Measurements from ENCODE around the gene HSD17B1. TPM values are rescaled to one million over a fixed set of nuclear protein-coding genes. Genes with fewer than 3 reads are reported as not detected.

HSD17B1 gene
- total RNA-seq, 1 donor from 2014 or later, result 0.64 TPM

DNA sequence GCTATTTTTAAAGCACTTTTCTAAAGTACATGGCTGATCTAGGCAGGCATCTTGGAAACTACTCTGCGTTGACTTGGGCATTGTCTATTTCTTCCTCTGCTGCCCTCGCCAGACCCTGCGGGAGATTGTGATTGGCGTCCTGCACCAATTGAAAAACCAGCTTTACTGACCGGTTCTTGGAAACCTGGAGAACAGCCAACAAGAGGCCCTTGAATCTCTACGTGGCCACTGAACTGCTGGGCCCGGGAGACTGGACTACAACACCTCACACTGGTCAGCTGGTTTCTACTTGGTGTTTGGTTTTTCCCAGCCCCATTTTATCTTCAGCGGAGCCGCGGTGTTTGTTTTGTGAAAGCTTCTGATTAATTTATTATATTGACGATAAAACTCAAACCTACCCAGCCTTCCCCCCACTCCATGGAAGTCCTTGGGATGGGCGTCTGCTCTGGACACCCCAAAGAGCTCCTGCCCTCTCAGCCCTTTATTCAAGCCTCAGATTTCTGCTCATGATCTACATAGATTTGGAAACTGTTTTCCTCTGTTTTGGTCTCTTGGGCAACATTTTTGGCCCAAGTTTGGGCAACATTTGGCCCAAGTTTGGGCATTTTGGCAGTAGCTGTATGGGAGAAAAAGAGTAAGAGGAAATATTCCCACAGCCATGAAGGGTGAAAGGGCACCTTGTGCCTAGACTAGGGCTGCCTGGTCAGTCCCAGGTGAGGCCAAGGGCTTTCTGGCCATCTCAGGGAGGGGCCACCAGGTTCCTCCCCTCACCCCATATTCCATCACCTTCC lies 18.9 kb downstream of the HSD17B1 start:
- Mint-ChIP-seq H3K4me1 (ENCODE audit: unreplicated experiment) (peaks cover 26% of the 10 kb centered on the region), H3K36me3 (ENCODE audit: low read depth, unreplicated experiment) (peaks cover 43% of the 10 kb centered on the region), H3K4me3 (ENCODE audit: unreplicated experiment) (peak overlapping the region; percentile 74), H3K9me3 (ENCODE audit: unreplicated experiment) (no peaks in the 10 kb centered on the region), H3K27me3 (ENCODE audit: unreplicated experiment) (peaks cover 8% of the 10 kb centered on the region), H3K27ac (ENCODE audit: unreplicated experiment) (peak overlapping the region; percentile 18)
- no peak for DNase-seq (ENCODE audit: low spot score)
- TF ChIP-seq, protein P1, sequence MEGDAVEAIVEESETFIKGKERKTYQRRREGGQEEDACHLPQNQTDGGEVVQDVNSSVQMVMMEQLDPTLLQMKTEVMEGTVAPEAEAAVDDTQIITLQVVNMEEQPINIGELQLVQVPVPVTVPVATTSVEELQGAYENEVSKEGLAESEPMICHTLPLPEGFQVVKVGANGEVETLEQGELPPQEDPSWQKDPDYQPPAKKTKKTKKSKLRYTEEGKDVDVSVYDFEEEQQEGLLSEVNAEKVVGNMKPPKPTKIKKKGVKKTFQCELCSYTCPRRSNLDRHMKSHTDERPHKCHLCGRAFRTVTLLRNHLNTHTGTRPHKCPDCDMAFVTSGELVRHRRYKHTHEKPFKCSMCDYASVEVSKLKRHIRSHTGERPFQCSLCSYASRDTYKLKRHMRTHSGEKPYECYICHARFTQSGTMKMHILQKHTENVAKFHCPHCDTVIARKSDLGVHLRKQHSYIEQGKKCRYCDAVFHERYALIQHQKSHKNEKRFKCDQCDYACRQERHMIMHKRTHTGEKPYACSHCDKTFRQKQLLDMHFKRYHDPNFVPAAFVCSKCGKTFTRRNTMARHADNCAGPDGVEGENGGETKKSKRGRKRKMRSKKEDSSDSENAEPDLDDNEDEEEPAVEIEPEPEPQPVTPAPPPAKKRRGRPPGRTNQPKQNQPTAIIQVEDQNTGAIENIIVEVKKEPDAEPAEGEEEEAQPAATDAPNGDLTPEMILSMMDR (IDR thresholded peaks at IDR 0.05; ENCODE audit: unreplicated experiment), result no peak

DNA sequence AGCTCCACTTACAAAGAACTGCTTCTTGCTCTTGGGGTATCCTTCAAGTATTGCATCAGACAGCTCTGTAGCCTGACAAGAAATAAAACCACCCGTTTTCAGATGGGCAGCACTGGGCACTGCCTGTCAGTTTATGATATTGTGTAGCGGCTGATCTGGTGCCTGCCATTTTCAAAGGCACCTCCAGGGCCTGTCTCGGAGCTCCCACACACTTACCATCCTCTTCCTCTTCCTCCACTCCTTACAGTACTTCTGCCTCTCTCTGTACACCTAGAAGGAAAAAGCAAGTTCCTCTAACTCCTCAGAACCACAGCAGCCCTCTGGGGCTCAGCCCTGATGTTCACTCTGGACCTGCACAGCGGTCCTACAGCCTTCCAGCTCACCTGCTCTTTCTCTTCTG lies 20.4 kb downstream of the HSD17B1 start:
- Mint-ChIP-seq H3K4me3 (ENCODE audit: unreplicated experiment) (peak overlapping the region; percentile 24), H3K36me3 (ENCODE audit: low read depth, unreplicated experiment) (peaks cover 54% of the 10 kb centered on the region), H3K27ac (ENCODE audit: unreplicated experiment) (no peak overlapping the region), H3K4me1 (ENCODE audit: unreplicated experiment) (peaks cover 32% of the 10 kb centered on the region), H3K27me3 (ENCODE audit: unreplicated experiment) (peaks cover 10% of the 10 kb centered on the region), H3K9me3 (ENCODE audit: unreplicated experiment) (no peaks in the 10 kb centered on the region)
- TF ChIP-seq, protein P1 (IDR thresholded peaks at IDR 0.05; ENCODE audit: unreplicated experiment), result no peak
- DNase-seq (ENCODE audit: low spot score), result no peak

- peaks cover 12% of the 10 kb centered on the region for H3K27me3 Mint-ChIP-seq (ENCODE audit: unreplicated experiment)
- no peak overlapping the region for H3K27ac Mint-ChIP-seq (ENCODE audit: unreplicated experiment)
- H3K36me3 Mint-ChIP-seq (ENCODE audit: low read depth, unreplicated experiment), result peaks cover 45% of the 10 kb centered on the region
- no peak overlapping the region for H3K4me3 Mint-ChIP-seq (ENCODE audit: unreplicated experiment)
- no peak for DNase-seq (ENCODE audit: low spot score)
- H3K4me1 Mint-ChIP-seq (ENCODE audit: unreplicated experiment), result peaks cover 28% of the 10 kb centered on the region
- TF ChIP-seq, protein P1 (IDR thresholded peaks at IDR 0.05; ENCODE audit: unreplicated experiment), result no peak
- H3K9me3 Mint-ChIP-seq (ENCODE audit: unreplicated experiment), result no peaks in the 10 kb centered on the region
Observed at GRCh38 chr17:42574463-42574862, 21.7 kb downstream of the HSD17B1 start.

GRCh38 chr17:42577140-42577531 lies 24.4 kb downstream of the HSD17B1 start:
- no peak for DNase-seq (ENCODE audit: low spot score)
- H3K9me3 Mint-ChIP-seq (ENCODE audit: unreplicated experiment), result no peaks in the 10 kb centered on the region
- peaks cover 31% of the 10 kb centered on the region for H3K4me1 Mint-ChIP-seq (ENCODE audit: unreplicated experiment)
- peaks cover 12% of the 10 kb centered on the region for H3K27me3 Mint-ChIP-seq (ENCODE audit: unreplicated experiment)
- TF ChIP-seq, protein P1 (IDR thresholded peaks at IDR 0.05; ENCODE audit: unreplicated experiment), result no peak
- H3K36me3 Mint-ChIP-seq (ENCODE audit: low read depth, unreplicated experiment), result peaks cover 28% of the 10 kb centered on the region
- peak overlapping the region; percentile 98 for H3K4me3 Mint-ChIP-seq (ENCODE audit: unreplicated experiment)
- H3K27ac Mint-ChIP-seq (ENCODE audit: unreplicated experiment), result peak overlapping the region; percentile 62

- peak; percentile 95 for DNase-seq (ENCODE audit: low spot score)
- peaks cover 29% of the 10 kb centered on the region for H3K36me3 Mint-ChIP-seq (ENCODE audit: low read depth, unreplicated experiment)
- peak within 1 kb of the TSS; percentile 93 for H3K27ac Mint-ChIP-seq (ENCODE audit: unreplicated experiment)
- peaks cover 12% of the 10 kb centered on the region for H3K27me3 Mint-ChIP-seq (ENCODE audit: unreplicated experiment)
- TF ChIP-seq, protein P1 (IDR thresholded peaks at IDR 0.05; ENCODE audit: unreplicated experiment), result peak; percentile 4
- no peaks in the 10 kb centered on the region for H3K9me3 Mint-ChIP-seq (ENCODE audit: unreplicated experiment)
- H3K4me1 Mint-ChIP-seq (ENCODE audit: unreplicated experiment), result peaks cover 30% of the 10 kb centered on the region
- H3K4me3 Mint-ChIP-seq (ENCODE audit: unreplicated experiment), result peak within 1 kb of the TSS; percentile 98
Observed at GRCh38 chr17:42577532-42578281, 25.0 kb downstream of the HSD17B1 start, which contains the start of gene PSMC3IP. TSS of gene PSMC3IP (minus strand) at chr17:42577729. CDS start at chr17:42577686, 43 bp downstream.
